Activated CD8-positive, alpha-beta T cell treated with anti-CD3 and anti-CD28 coated beads for 36 hours (primary cell): Measurements from ENCODE around the gene WNT3. TPM values are rescaled to one million over a fixed set of nuclear protein-coding genes. Genes with fewer than 3 reads are reported as not detected.

Experiments
- ATAC-seq: fragments of 200-7000 bp; cut with Tn5 transposase; one replicate; pipeline ENCODE4 v1.10.0; 2021; ENCODE audit warnings: mild to moderate bottlenecking, moderate library complexity
- CTCF ChIA-PET: fragments of 350-600 bp; sonication (Branson Sonifier 250); formaldehyde crosslinking; loops from one replicate; lab custom pipeline; 2021; ENCODE audit warnings: antibody characterized with exemption; lab: Charles Lee
- POLR2A ChIA-PET: fragments of 350-600 bp; sonication (Branson Sonifier 250); formaldehyde crosslinking; loops from one replicate; lab custom pipeline; 2021; ENCODE audit warnings: antibody characterized with exemption; lab: Charles Lee
- DNase-seq: peaks from one replicate; pipeline ENCODE4 v3.0.0-alpha.2; 2020
- H3K27ac Mint-ChIP-seq: one replicate; pipeline ENCODE4 v1.8.0; 2021; ENCODE audit warnings: mild to moderate bottlenecking, mixed read lengths
- H3K27me3 Mint-ChIP-seq: one replicate; pipeline ENCODE4 v1.8.0; 2021; ENCODE audit warnings: mixed read lengths
- H3K36me3 Mint-ChIP-seq: one replicate; pipeline ENCODE4 v1.8.0; 2021; ENCODE audit warnings: low read depth, mixed read lengths
- H3K4me1 Mint-ChIP-seq: one replicate; pipeline ENCODE4 v1.8.0; 2021; ENCODE audit warnings: low read depth, mixed read lengths
- H3K4me3 Mint-ChIP-seq: one replicate; pipeline ENCODE4 v1.8.0; 2021; ENCODE audit warnings: mild to moderate bottlenecking, moderate library complexity, mixed read lengths
- H3K9me3 Mint-ChIP-seq: one replicate; pipeline ENCODE4 v1.8.0; 2021; ENCODE audit warnings: mixed read lengths
- intact Hi-C: fragments of 100-400 bp; cut with micrococcal nuclease; formaldehyde crosslinking; loops from one replicate; pipeline ENCODE4 v1.10.0; 2022
- total RNA-seq, 2 experiments: library from RNA; stranded (reverse); gene quantifications; one replicate each; pipeline ENCODE4 v1.2.3, GENCODE V29; 2021
- TF ChIP-seq, protein P1 (sequence below): fragments of 200-600 bp; IDR thresholded peaks from one replicate; pipeline ENCODE4 v1.8.0; 2022; ENCODE audit warnings: antibody characterized with exemption, mild to moderate bottlenecking

The WNT3 gene
- total RNA-seq, 2 experiments from 2014 or later = 0.09 TPM; not detected in 1

DNA sequence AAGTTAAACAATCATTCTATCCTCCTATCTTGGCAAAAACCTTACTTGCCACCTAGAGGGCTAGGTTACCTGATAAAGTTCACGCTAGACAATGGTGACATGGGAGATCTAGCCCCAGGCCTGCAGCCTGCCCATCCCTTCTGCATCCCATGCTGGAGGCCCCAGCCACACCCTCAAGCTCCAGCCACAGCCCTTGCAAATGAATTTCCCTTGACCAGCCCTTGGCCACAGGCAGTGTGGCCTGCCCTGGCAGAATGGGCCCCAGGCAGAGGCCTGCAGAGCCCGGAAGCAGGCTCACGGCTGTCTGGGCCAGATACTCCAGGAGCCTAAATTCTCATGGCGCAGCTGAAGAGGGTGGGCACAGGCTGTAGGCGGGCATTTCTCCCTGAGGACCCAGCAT lies 14.9 kb downstream of the WNT3 start:
- ChIA-PET POLR2A (no interaction called here), CTCF (no interaction called here)
- DNase-seq (no peak), ATAC-seq (no peak)
- no peaks in the 10 kb centered on the region for H3K36me3 Mint-ChIP-seq
- H3K4me1 Mint-ChIP-seq = no peaks in the 10 kb centered on the region
- no peaks in the 10 kb centered on the region for H3K9me3 Mint-ChIP-seq
- H3K27ac Mint-ChIP-seq = no peak overlapping the region
- no peaks in the 10 kb centered on the region for H3K27me3 Mint-ChIP-seq
- intact Hi-C loops = no loop called here
- TF ChIP-seq, protein P1, sequence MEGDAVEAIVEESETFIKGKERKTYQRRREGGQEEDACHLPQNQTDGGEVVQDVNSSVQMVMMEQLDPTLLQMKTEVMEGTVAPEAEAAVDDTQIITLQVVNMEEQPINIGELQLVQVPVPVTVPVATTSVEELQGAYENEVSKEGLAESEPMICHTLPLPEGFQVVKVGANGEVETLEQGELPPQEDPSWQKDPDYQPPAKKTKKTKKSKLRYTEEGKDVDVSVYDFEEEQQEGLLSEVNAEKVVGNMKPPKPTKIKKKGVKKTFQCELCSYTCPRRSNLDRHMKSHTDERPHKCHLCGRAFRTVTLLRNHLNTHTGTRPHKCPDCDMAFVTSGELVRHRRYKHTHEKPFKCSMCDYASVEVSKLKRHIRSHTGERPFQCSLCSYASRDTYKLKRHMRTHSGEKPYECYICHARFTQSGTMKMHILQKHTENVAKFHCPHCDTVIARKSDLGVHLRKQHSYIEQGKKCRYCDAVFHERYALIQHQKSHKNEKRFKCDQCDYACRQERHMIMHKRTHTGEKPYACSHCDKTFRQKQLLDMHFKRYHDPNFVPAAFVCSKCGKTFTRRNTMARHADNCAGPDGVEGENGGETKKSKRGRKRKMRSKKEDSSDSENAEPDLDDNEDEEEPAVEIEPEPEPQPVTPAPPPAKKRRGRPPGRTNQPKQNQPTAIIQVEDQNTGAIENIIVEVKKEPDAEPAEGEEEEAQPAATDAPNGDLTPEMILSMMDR = no peak
- H3K4me3 Mint-ChIP-seq = no peak overlapping the region

DNA sequence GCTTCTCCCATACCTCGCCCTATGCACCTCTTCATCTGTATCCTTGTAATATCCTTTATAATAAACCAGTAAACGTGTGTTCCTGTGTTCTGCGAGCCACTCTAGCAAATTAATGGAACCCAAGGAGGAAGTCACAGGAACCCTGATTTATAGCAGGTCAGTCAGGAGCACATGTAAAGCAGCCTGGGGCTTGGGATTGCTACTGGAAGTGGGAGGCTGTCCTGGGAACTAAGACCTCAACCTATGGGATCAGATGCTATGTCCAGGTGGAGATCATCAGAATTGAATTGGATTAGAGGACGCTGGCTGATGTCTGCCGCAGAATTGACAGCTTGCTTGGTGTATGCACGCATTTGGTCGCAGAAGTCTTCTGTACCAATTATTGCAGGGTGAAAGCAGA lies 15.7 kb downstream of the WNT3 start:
- Mint-ChIP-seq H3K4me3 (no peak overlapping the region), H3K4me1 (no peaks in the 10 kb centered on the region), H3K27ac (no peak overlapping the region), H3K27me3 (no peaks in the 10 kb centered on the region), H3K36me3 (no peaks in the 10 kb centered on the region), H3K9me3 (no peaks in the 10 kb centered on the region)
- ChIA-PET CTCF (no interaction called here), POLR2A (no interaction called here)
- TF ChIP-seq, protein P1 = no peak
- no peak for DNase-seq
- intact Hi-C loops = no loop called here
- no peak for ATAC-seq

DNA sequence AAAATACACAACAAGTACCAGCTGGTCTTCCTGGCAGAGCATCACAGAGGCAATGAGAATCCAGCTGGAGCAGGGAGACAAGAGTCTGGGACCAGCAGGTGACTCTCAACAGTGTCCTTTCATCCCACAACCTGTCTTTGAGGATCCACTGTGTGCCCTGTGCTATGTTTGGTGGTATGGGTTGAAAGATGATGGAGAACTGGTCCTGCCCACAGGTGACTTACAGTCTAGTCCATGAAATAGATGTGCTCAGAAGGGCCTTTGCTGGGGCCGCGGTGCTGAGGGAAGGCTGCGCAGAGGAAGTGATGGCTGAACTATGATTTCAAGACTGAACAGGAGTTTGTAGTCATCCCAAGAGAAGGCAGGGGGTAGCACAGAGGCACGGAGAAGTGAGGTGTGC lies 17.9 kb downstream of the WNT3 start:
- Mint-ChIP-seq H3K4me1 (no peaks in the 10 kb centered on the region), H3K27ac (no peak overlapping the region), H3K9me3 (no peaks in the 10 kb centered on the region), H3K27me3 (peaks cover 8% of the 10 kb centered on the region), H3K4me3 (no peak overlapping the region), H3K36me3 (no peaks in the 10 kb centered on the region)
- TF ChIP-seq, protein P1 = no peak
- POLR2A ChIA-PET = no interaction called here
- CTCF ChIA-PET = no interaction called here
- ATAC-seq (no peak), DNase-seq (no peak)
- intact Hi-C loops = no loop called here

DNA sequence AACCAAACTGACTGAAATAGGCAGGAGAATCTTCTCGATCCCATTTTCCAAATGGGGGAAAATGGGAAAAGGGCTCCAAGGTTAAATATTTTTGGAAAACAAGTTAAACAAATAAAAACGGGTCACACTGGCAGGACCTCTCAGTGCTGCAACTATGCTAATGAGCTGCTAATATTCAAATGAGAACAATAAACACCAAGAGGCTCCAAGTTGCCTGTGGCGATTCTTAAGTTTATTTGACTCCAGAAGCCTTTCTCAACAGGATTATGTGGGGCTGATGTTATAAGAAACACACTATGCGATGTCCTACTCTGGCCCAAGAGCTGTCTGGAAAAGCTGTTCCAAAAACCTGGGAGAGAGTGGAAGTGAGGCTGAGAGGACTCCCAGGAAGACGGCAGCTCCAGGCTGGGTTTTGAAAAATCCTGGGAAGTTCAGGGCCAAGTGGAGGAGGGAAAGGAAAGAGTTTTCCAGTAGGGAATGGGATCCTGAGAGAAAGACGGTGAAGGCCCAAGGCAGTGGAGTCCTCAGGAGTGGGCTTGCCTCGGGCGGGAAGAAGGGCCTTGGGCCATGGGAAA lies 21.4 kb downstream of the WNT3 start:
- Mint-ChIP-seq H3K9me3 (no peaks in the 10 kb centered on the region), H3K4me1 (no peaks in the 10 kb centered on the region), H3K4me3 (no peak overlapping the region), H3K27me3 (peaks cover 11% of the 10 kb centered on the region), H3K36me3 (no peaks in the 10 kb centered on the region), H3K27ac (no peak overlapping the region)
- DNase-seq (no peak), ATAC-seq (no peak)
- TF ChIP-seq, protein P1 = no peak
- ChIA-PET POLR2A (no interaction called here), CTCF (interaction anchor here (1.3 kb wide), 1 partner anchor 46 kb away, joined by 3 read pairs; no protein-coding TSS in a partner anchor)
- intact Hi-C loops = no loop called here

DNA sequence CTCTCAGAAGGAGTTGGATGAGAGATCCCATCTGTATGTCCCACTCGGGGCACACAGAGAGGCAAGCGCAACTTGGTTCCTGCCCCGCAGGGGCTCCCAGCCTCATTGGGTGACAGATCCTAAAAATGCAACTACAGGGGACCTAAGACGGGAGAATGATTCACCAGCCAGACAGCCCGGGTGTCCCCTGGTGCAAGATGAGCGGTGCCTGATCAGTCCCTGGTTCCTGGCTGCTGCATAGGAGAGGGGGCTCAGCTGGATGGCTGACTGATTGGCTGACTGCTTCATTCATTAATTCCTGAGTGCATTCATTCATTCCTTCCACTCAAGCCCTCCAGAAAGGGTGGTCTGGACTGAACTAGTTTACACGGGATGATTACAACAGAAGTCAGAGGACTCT lies 22.0 kb downstream of the WNT3 start:
- DNase-seq = no peak
- Mint-ChIP-seq H3K4me3 (no peak overlapping the region), H3K36me3 (no peaks in the 10 kb centered on the region), H3K9me3 (no peaks in the 10 kb centered on the region), H3K4me1 (no peaks in the 10 kb centered on the region), H3K27ac (no peak overlapping the region), H3K27me3 (peaks cover 14% of the 10 kb centered on the region)
- TF ChIP-seq, protein P1 = no peak
- intact Hi-C loops = no loop called here
- ChIA-PET POLR2A (no interaction called here), CTCF (interaction anchor here (1.3 kb wide), 1 partner anchor 46 kb away, joined by 3 read pairs; no protein-coding TSS in a partner anchor)
- no peak for ATAC-seq
